ENCODE results near the gene CDH23. TPM values are rescaled to one million over a fixed set of nuclear protein-coding genes. Genes with fewer than 3 reads are reported as not detected.
A peak's percentile ranks its signal among the peaks of the same experiment; 100 is the strongest.

The CDH23 gene
- total and polyA plus RNA-seq, 9 of the 15 experiments (the other 6 are each of a cell fraction or from before 2014, with no cell fraction given) = 0.18 to 1.2 (median 0.47) TPM

DNA sequence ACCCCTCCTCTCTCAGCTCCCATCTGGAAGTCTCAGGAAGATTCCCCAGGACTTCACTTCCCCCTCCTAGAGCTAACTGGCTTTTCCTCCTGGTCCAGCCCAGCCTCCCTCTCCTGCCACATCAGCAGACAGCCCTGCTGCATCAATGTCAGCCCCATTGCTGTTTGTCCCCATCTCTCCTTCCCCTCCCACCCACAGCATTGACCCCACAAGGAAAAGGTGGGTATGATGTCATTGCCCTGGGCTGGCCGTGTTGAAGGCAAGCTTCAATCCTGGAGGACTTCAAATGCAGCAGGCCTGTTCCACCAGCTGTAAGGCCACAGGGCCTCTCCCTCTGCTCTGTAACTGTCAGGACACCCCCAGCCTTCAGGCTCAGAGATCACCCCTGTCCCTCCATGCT, 256.3 kb downstream of the CDH23 start (continued):
- TF ChIP-seq, protein P1, sequence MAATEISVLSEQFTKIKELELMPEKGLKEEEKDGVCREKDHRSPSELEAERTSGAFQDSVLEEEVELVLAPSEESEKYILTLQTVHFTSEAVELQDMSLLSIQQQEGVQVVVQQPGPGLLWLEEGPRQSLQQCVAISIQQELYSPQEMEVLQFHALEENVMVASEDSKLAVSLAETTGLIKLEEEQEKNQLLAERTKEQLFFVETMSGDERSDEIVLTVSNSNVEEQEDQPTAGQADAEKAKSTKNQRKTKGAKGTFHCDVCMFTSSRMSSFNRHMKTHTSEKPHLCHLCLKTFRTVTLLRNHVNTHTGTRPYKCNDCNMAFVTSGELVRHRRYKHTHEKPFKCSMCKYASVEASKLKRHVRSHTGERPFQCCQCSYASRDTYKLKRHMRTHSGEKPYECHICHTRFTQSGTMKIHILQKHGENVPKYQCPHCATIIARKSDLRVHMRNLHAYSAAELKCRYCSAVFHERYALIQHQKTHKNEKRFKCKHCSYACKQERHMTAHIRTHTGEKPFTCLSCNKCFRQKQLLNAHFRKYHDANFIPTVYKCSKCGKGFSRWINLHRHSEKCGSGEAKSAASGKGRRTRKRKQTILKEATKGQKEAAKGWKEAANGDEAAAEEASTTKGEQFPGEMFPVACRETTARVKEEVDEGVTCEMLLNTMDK (IDR thresholded peaks at IDR 0.05; ENCODE audit: borderline replicate concordance, insufficient read depth, low read depth, low read length, poor library complexity, severe bottlenecking) = no peak
- TF ChIP-seq ZNF589 (CRISPR knock-in tag; IDR thresholded peaks at IDR 0.05; ENCODE audit: low read depth) (no peak), ZKSCAN8 (CRISPR knock-in tag; IDR thresholded peaks at IDR 0.05) (no peak)
- TF ChIP-seq, protein P2, sequence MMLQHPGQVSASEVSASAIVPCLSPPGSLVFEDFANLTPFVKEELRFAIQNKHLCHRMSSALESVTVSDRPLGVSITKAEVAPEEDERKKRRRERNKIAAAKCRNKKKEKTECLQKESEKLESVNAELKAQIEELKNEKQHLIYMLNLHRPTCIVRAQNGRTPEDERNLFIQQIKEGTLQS (IDR thresholded peaks at IDR 0.05) = 0 out of 2 replicates have a peak, but pooled peaks have one; percentile 19
- TF ChIP-seq, protein P2 (CRISPR knock-in tag; conservative IDR thresholded peaks at IDR 0.05) = no peak

DNA sequence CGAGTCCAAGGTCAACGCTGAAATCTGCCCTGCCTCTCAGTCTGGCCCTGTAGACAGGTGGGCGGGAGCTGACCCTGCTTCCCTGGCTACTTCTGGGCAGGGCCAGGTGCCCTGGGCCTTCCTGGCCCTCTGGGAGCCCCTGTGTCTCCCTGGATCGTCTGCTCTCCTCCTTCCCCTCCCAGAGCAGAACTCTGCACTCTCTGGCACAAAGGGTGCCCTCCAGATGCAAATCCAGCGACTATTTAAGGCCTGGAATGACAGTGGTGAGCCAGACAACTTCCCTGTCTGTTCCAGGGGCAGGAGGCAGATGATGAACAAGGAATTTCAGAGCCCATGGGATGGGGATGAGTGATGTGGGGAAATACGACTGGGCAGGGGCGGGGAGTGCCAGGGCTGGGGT, 259.5 kb downstream of the CDH23 start:
- no peak for DNase-seq (ENCODE audit: extremely low read depth in 1 of 4, low spot score in 3 of 4)
- in situ Hi-C loops (cut with MboI) = no loop called here
- Histone ChIP-seq H3K4me3 (no peak overlapping the region), H3K4me2 (ENCODE audit: insufficient read depth, low read length) (no peak overlapping the region), H3K9ac (ENCODE audit: insufficient read depth in 1 of 2, low read depth in 2 of 2, low read length in 2 of 2) (peak overlapping the region in 1 of 2 experiments; percentile 69; a peak in 2 of 4 replicates), H3K9me3 (replicated peaks; ENCODE audit: control insufficient read depth, insufficient read depth, low read depth, low read length) (no peaks in the 10 kb centered on the region), H4K20me1 (replicated peaks; ENCODE audit: control insufficient read depth, insufficient read depth, low read length) (no peaks in the 10 kb centered on the region), H3K27ac (ENCODE audit: extremely low read depth, low read depth, low read length) (no peak overlapping the region), H3K36me3 (ENCODE audit: control insufficient read depth, insufficient read depth, low read length) (no peaks in the 10 kb centered on the region), H3K27me3 (ENCODE audit: control insufficient read depth in 2 of 2, insufficient read depth in 2 of 2, low read length in 2 of 2) (no peaks in the 10 kb centered on the region), H3K9me1 (ENCODE audit: control insufficient read depth, insufficient read depth, low read length) (no peaks in the 10 kb centered on the region), H3K79me2 (ENCODE audit: control insufficient read depth, insufficient read depth, low read length) (no peaks in the 10 kb centered on the region), H2AFZ (ENCODE audit: low read depth, low read length) (no peak overlapping the region), H3K4me1 (replicated peaks in 1 of 2; ENCODE audit: control insufficient read depth in 2 of 2, insufficient read depth in 2 of 2, low read length in 2 of 2) (peaks cover 23 to 41% of the 10 kb centered on the region in 2 experiments)
- WGBS (ENCODE audit: insufficient coverage, low coverage, missing lambda C conversion rate) = 61% methylated on average over 7 of the region's 7 CpGs
- ChIA-PET POLR2A (no interaction called here), CTCF (ENCODE audit: low intra/inter-chr PET ratio) (no interaction called here)
- intact Hi-C loops (cut with micrococcal nuclease) = no loop called here
- no peak for FAIRE-seq
- no TSS peak for BruUV-seq (replicated peaks)
- TF ChIP-seq RFX1 (IDR thresholded peaks at IDR 0.05) (no peak), DNMT1 (IDR thresholded peaks at IDR 0.05) (no peak), ZBED1 (IDR thresholded peaks at IDR 0.05) (no peak), OTX1 (CRISPR knock-in tag; IDR thresholded peaks at IDR 0.05) (no peak), TRIM28 (IDR thresholded peaks at IDR 0.05) (no peak), KLF6 (CRISPR knock-in tag; IDR thresholded peaks at IDR 0.05; ENCODE audit: borderline replicate concordance) (no peak), SRSF1 (IDR thresholded peaks at IDR 0.05; ENCODE audit: low read depth, low read length) (no peak), KDM2B (CRISPR knock-in tag; IDR thresholded peaks at IDR 0.05) (no peak), EP400 (IDR thresholded peaks at IDR 0.05) (no peak)
- TF ChIP-seq, protein P3, sequence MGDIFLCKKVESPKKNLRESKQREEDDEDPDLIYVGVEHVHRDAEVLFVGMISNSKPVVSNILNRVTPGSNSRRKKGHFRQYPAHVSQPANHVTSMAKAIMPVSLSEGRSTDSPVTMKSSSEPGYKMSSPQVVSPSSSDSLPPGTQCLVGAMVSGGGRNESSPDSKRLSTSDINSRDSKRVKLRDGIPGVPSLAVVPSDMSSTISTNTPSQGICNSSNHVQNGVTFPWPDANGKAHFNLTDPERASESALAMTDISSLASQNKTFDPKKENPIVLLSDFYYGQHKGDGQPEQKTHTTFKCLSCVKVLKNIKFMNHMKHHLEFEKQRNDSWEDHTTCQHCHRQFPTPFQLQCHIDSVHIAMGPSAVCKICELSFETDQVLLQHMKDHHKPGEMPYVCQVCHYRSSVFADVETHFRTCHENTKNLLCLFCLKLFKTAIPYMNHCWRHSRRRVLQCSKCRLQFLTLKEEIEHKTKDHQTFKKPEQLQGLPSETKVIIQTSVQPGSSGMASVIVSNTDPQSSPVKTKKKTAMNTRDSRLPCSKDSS (IDR thresholded peaks at IDR 0.05; ENCODE audit: low read depth, partially characterized antibody) = no peak
- TF ChIP-seq, protein P4, sequence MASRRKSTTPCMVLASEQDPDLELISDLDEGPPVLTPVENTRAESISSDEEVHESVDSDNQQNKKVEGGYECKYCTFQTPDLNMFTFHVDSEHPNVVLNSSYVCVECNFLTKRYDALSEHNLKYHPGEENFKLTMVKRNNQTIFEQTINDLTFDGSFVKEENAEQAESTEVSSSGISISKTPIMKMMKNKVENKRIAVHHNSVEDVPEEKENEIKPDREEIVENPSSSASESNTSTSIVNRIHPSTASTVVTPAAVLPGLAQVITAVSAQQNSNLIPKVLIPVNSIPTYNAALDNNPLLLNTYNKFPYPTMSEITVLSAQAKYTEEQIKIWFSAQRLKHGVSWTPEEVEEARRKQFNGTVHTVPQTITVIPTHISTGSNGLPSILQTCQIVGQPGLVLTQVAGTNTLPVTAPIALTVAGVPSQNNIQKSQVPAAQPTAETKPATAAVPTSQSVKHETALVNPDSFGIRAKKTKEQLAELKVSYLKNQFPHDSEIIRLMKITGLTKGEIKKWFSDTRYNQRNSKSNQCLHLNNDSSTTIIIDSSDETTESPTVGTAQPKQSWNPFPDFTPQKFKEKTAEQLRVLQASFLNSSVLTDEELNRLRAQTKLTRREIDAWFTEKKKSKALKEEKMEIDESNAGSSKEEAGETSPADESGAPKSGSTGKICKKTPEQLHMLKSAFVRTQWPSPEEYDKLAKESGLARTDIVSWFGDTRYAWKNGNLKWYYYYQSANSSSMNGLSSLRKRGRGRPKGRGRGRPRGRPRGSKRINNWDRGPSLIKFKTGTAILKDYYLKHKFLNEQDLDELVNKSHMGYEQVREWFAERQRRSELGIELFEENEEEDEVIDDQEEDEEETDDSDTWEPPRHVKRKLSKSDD (conservative IDR thresholded peaks at IDR 0.05; ENCODE audit: low read length) = no peak
- no peak for ATAC-seq
